C4-2B (cell line): ENCODE data around the gene ZNF501.

Experiments
- CTCF ChIP-seq: fragments of 450-650 bp; conservative IDR thresholded peaks from 2 replicates; pipeline ENCODE4 v1.5.1; 2017; ENCODE audit warnings: mild to moderate bottlenecking
- ZFX ChIP-seq: fragments of 450-650 bp; IDR thresholded peaks from 2 replicates; pipeline ENCODE4 v1.6.1; 2017

GRCh38 chr3:44682182-44682896 is 47.1 kb upstream of the ZNF501 start:
- TF ChIP-seq ZFX (no peak), CTCF (no peak)
